HG03575 (cell line): ENCODE results near the gene MYMK.

Source experiments
- ATAC-seq: cut with Tn5 transposase; IDR thresholded peaks from one replicate; pipeline ENCODE4 v1.9.1; 2021; ENCODE audit not compliant: unreplicated experiment, insufficient number of reproducible peaks, low FRiP score; ENCODE audit errors: extremely low read depth

The MYMK gene

DNA sequence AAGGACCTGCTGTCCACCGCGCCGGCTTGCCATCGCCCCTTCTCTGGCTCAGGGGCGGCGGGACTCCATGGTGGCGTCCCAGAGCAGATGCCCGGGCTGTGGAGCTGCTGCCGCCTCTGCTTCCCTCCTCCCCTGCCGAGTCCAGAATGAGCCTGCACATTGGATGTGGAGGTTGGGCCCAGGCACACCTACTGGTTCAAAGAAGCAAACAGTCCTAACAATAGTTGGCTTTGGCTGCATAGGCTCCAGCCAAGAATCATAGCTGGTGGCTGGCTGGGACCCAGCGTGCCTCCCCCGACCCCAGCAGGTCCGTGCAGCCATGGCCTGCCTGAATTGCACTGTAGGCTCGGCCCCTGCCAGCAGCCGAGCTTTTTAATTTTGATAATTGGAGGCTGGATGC, 35.6 kb upstream of the MYMK start:
- ATAC-seq = no peak

DNA sequence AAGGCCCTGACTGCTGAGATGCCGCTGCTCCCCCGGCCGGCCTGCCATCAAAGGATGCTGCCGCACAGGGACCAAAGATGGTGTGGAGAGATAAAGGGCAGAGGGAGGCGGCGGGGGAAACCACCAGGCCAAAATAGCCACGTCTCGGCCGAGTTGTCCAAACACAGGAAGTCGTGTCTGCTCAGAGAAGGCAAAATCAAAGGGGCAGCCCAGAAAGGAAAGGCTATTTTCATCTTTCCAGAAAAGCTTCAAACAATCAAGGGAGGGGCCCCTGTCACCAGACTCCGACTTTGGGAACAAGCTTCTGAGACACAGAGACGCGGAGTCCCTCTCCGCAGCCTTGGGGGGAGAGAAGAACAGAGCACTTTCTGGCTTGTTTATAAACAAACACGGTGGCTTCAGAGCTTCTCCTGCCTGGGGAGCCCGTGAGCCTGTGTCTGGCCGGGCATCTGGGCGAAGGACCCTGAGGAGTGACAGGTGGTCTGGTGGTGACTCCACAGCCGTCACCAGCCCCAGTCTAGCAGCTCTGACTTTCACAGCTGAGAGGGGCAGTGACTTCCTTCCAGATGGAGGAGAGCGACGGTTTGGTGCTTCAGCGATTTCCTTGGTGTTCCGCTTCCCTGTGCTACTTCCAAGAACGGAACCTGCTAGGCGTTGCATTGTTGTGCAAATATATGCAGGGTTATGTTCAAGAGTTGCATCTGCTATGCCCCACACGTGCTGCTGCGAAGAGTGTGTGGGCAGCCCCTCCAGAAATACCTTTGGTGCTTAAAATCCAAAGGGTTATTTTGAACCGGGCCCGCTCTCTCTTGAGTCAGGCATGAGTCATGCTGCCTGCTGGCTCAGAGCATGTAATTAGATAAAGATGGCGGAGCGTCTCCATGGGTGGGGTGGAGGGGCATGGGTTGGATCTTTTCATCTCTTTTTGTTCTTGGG, 33.7 kb upstream of the MYMK start:
- ATAC-seq = no peak

DNA sequence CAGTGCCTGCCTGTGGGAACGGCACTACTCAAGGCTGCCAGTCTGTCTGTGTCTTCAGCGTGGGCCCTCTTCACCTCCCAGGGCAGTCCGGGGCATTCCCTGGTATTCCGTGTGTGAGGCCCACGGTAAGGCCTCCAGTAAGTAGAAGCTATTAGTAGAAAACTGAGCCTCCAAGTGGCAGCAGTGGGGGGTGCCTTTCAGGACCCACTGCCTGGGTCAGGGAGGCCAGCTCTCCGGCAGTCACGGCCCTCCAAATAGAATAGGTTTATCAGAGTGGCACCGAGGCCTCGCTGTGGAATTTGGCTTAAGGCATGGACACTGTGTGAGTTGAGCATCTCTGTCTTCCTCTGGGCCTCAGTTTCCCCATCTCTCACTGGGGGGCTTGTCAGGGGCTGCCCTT, 32.8 kb upstream of the MYMK start:
- no peak for ATAC-seq

DNA sequence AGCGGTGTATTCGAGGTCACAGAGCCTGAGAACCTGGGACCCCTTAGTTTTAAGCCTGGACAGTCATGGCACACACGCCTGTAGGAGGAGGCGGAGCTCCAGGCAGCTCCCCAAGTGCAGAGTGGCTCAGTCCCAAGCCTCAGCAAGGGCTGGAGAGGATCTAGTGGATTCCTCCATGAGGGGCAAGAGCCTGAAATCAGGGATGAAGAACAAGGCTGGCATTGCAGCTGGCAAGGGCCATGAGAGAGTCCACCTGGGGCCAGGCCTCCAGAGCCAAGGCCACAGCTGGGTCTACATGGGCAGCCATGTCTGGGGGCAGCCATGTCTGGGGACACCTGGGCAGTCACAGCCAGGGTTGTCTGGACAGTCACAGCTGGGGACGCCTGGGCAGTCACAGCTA, 31.6 kb upstream of the MYMK start:
- ATAC-seq = no peak

DNA sequence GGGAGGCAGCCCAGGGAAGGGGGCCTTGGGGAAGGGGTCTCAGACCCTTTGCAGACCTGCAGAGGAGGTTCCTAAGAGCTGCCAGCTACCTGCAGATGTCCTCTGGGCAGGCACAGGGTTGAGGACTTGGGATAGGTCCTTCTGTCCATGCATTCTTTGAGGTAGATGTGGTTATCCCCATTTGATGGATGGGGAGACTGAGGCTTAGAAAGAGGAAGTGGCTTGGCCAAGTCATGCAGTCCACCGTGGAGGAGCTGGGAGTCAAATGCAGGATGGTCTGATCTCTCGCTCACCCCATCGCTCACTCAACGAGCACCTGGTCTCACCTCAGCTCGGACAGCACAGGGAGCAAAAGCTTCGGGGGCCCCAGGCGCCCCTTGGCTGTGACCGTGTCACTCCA, 30.0 kb upstream of the MYMK start:
- ATAC-seq = no peak

DNA sequence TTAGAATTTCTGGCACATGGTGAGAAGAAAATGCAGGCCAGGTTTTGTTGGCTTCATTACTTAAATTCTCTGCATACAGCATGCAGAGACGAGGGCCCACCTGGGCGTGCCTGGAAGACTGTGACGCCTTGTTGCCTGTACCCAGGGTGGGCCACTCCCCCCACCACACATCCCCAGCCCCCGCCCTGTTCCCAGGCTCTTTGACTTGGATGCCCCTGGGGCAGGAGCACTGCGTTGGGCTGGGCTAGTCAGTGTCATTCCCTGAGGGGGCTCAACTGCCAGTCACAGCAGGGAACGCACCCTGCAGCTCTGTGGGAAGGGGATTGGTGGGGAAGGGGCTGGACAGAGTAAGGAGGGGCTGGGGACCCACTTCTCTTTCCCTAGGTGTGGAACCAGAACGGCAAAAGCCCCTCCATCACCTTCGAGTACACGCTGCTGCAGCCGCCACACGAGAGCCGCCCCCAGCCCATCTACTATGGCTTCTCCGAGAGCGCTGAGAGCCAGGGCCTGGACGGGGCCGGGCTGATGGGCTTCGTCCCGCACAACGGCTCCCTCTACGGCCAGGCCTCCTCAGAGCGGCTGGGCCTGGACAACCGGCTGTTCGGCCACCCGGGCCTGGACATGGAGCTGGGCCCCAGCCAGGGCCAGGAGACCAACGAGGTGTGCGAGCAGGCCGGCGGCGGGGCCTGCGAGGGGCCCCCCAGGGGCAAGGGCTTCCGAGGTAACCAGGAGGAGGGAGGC, 29.4 kb upstream of the MYMK start:
- ATAC-seq = no peak

DNA sequence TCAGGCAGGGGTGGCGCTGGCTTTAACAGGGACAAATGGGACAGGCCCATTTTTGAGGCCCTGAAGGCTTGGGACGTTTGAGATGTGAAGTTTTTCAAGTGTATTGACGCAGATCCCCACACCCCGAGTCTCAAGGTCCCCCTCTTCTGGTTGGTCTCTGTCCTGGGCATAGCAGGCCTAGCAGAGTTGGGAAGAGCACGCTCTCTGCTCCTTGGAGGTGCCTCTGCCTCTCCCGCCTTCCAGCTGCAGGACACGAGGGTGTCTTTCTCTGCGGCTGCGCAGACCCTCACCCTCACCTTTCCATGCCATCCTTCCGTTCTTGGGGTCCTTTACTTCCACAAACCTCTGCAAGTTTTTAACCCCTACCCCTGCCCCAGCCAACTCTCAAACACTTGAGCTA, 28.4 kb upstream of the MYMK start:
- no peak for ATAC-seq

DNA sequence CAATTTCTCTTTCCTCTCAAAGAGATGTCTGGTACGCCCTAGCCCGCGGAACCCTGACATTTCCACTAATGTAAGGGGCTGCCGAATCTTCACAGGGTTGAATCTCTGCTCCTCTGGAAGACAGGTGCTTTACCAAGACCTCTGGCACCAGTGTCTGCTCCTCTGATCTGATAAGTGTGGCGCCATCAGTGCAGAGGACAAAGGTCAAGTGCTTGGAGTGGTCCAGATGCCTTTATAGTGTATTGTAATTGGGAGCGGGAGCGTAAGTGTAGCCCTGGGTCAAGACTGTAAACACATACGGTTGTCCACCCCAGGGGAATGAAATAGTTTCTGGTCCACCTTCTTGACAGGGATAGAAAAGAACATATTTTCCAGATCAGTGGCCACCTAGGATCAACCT, 27.5 kb upstream of the MYMK start:
- ATAC-seq = no peak

DNA sequence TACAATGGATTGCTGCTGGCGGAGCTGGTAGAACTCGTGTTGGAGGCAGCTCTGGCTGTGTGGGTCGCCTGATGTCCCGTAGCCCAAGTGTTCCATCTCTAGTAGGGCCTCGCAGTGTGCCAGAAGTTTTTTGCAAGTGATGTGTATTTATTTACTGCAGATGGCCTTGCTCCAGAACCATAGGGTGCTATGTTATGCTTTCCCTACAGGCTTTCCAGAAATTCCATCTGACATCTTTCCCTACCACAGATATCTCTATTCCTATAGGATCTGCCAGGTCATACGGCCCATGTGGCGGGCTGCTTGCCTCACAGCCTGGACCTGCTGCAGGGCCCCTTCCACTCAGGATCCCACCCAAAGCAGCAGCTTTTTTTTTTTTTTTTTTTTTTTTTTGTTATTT, 26.7 kb upstream of the MYMK start:
- ATAC-seq = no peak

DNA sequence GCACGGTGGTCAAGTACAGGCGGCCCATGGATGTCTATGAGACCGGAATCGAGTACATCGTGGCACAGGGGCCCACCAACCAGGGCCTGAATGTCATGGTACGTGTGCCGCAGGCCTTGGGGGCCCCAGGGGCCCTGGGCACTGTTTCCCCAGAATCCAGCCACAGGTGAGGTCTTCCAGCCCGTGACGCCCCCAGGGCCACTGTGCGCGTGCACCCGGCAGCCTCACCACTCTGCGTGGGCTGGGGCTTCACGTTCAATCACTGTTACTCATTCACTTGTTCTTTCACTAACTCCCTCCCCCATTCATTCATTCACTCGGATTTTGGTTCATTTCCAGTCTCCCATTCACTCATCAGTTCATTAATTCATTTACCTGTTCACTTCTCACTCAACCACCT, 22.4 kb upstream of the MYMK start:
- ATAC-seq = no peak

DNA sequence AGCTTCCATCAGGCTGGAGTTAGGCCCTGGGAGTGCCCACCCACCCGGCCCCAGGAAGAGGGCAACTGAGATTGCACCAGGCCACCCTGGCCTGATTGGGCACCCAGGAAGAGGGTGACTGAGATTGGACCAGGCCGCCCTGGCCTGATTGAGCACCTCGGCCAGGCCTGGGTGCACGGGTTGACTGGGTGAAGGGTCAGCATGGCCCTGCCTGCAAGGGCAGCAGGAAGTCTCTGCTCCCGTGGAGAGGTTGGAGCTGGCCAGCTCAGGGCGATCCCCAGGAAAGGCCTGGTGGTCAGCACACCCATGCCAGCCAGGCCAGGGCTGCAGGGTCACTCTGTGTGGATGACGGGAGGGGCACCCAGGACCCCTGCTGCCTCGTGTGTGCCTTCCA, 21.5 kb upstream of the MYMK start:
- ATAC-seq = no peak

DNA sequence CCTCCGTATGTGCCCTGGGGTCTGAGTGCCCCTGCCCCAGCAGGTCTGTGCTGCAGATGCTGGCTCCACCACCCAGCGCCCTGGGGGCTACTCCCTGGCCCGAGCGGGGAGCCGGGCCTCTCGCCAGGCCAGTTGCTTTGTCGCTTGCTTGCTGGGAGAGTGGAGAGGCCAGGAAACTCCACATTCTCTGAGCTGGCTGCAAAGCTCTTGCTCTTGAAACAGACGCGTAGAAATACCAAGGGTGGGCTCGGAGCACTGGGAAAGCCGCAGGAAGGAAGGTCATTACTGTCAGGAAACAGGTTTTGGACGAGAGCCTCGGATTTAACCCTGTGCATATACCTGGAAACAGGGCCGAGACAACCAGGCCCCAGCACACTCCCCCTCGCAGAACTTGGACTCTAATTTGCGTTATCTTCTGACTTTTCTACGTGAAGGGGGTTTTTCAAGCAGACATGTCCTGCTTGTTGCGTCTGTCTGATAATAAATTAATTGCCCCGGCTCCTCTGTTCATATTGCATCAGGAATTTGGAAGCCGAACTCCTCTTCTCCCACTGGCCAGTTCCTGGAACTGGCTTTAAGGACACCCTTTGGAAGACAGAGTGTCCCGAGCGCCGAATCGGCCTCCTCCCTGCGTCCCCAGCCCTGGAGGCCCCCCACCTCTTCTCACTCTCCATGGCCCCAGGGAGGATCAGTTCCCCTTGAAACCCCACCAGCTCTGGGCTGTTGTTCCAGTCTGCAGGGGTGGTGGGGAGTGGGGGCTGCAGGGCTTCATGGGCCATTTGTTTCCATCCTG, 20.9 kb upstream of the MYMK start:
- no peak for ATAC-seq

DNA sequence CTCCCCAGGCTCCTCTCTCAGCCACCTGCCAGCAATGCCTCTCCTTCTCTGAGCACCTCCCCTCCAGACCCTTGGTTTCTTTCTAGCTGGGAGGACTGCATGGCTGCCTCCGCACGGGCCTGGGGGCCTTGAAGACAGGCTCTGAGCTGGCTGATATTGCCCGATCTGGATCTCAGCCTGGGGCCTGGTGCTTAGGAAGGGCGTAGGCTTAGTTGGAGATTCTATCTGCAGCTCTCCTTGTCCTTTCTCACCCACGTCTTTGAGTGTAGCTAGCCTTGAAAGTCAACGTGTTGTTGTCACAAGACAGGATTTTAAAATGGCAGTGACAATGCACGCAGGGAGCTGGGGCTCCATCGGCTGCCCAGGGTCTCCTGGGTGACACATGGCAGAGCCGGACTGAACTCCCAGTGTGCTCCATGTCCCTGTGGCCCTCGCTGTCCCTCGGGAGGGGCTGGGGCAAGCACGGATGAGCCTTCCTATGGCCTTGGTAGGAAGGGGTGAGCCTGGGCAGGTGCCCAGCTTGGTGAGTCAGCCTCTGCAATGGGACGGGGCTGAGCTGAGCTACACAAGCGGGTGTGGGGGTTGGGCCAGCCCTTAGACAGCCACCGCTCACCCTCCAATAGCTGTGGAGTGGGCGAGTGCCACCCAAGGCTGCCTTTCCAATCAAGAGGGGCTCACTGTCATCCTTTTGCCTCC, 19.2 kb upstream of the MYMK start:
- ATAC-seq = no peak

DNA sequence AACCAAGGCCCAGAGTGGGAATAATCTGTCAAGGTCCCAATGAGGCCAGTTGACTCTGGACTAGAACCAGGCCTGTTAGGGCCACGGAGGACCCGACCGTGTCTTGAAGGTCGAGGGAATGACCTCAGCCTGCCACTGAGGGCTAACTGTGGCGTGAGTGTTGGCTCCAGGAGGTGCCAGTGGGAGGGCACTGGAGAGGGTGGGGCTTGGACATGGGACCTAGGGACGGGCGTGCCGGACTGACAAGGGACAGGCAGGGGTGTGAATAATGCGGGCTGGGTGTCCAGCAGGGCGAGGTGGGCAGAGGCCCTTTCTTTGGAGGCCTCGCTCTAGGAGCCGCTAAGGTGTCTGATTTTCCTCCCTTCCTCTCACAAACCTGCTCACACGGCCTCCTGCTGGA, 17.2 kb upstream of the MYMK start:
- ATAC-seq = no peak

DNA sequence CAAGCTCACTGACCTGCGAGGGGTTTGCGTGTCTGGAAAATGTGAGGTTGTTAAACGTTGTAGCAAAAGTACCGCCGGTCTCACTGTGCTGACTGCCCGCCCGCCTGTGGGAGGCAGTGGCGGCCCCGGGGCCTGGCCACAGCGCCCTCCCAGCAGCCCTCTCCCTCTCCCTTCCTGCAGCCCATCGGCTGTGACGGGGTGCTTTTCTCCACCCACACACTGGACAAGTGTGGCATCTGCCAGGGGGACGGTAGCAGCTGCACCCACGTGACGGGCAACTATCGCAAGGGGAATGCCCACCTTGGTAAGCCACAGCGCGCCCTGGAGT, 15.9 kb upstream of the MYMK start:
- no peak for ATAC-seq

DNA sequence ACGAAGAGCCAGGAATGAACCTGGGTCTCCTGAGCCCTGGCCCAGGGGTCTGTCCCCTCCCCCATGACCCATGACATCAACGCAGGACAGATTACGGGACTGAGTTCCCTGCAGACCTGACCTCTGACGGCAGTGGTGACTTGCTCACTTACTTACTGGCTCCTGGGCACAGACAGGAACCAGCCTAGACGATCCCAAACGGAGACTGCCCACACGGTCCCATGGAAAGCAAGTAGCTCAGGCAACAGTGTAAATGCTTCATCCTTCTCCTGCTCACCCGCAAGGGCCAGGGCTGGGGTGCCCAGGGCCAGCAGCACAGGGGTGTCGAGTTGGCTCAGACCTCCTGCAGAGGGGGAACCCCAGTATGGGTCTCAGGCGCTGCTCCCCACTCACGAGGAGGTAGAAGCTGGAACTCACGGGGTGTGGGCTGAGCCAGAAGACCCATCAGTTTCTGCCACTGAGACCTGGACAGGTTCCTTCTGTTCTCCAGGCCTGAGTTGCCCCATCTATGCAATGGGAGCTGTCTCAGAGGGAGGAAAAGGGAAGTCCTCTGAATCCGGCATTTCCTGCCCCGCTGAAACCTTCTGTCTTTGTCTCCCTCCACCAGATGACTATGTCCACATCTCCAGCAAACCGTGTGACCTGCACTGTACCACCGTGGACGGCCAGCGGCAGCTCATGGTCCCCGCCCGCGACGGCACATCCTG, 15.4 kb upstream of the MYMK start:
- no peak for ATAC-seq

DNA sequence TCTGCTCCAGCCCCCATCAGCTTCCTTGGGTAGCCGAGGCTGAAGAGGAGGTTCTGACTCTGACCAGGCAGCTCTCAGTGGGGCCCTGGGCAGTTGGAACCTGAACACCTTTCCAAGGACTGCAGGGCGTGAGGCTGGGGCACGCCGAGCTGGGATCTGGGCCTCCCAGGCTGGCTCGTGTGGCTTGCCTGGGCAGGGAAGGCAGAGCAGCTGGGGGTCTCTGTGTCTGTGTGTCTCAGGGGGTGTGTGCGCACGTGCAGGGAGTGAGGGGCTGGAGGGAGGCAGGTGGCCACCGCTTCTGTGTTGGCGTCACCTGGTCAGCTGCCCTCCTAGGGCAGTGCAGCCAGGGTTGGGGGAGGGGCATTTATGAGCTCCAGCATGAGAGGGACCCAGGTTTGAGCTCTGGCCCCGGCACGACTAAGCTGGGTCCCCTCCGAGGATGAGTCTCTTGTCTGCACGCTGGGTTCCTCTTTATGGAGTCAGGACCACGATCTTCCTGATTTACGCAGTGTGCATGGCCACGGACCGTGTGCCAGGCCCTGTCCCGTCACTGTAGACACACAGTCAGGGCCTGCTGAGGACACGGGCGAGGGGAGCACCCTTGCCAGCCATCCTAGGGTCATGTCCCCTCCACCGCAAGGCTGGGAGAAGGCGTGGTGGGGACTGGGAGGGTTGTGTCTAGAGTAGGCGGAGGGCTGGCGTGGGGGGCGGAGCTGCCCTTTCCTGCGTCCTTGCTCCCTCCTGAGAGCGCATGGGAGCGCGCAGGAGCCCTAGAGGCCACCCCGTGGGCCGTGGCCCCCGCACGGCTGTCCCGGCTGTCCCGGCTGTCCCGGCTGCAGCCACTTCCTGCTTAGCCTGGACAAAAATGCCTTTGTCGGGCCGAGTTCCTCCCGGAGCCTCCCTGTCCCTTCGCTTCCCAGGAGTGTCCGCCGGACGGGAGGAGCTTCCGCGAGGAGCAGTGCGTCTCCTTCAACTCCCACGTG, 14.4 kb upstream of the MYMK start:
- no peak for ATAC-seq

DNA sequence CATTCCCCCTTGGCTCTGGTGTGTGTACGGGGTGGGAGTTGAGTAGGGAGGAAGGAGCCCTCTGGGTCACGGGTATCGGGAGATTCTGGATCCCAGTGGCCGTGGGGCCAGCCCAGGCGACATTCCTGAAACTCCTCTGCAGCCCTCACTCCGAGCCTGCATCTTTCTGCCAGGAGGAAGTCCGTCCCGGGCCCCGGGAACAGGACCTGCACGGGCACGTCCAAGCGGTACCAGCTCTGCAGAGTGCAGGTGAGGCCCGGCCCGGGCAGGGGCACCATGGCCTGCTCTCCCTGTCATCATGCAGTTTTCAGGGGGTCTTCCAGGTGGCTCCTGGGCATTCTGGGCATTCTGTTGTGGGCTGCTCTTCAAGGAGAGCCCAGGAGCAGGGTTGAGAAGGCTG, 13.4 kb upstream of the MYMK start:
- ATAC-seq = no peak
